Stimulated activated effector memory CD8-positive, alpha-beta T cell treated with anti-CD3 and anti-CD28 coated beads, Interleukin-12 subunit alpha, Interleukin-12 subunit beta, amount 100 ng/mL, for 72 hours (primary cell): ENCODE measurements around the gene SPATA19.

Experiments
- ATAC-seq: fragments of 150-1000 bp; cut with Tn5 transposase; 2 replicates; pipeline ENCODE4 v1.10.0; 2021
- DNase-seq, 2 donors: peaks; one replicate each; pipeline ENCODE4 v3.0.0; 2021 to 2022; ENCODE audit warnings: low spot score in 2 of 2
- H3K27ac Mint-ChIP-seq: one replicate; pipeline ENCODE4 v1.8.0; 2022; ENCODE audit warnings: mild to moderate bottlenecking, mixed read lengths
- H3K36me3 Mint-ChIP-seq: one replicate; pipeline ENCODE4 v1.8.0; 2022; ENCODE audit warnings: mild to moderate bottlenecking, mixed read lengths
- H3K4me1 Mint-ChIP-seq: one replicate; pipeline ENCODE4 v1.8.0; 2022; ENCODE audit warnings: mixed read lengths
- H3K4me3 Mint-ChIP-seq: one replicate; pipeline ENCODE4 v1.8.0; 2022; ENCODE audit warnings: mild to moderate bottlenecking, mixed read lengths
- H3K9me3 Mint-ChIP-seq: one replicate; pipeline ENCODE4 v1.8.0; 2022; ENCODE audit warnings: mixed read lengths

The SPATA19 gene

GRCh38 chr11:133829566-133829965, 15.7 kb downstream of the SPATA19 start:
- no peaks in the 10 kb centered on the region for H3K9me3 Mint-ChIP-seq
- peaks cover 16% of the 10 kb centered on the region for H3K36me3 Mint-ChIP-seq

GRCh38 chr11:133828871-133829270, 16.4 kb downstream of the SPATA19 start:
- H3K27ac Mint-ChIP-seq, result no peak overlapping the region
- H3K36me3 Mint-ChIP-seq, result peaks cover 14% of the 10 kb centered on the region
- ATAC-seq (no peak), DNase-seq (no peak)
- no peak overlapping the region for H3K4me3 Mint-ChIP-seq
- H3K4me1 Mint-ChIP-seq, result no peaks in the 10 kb centered on the region
- H3K9me3 Mint-ChIP-seq, result no peaks in the 10 kb centered on the region

More at GRCh38 chr11:133829566-133829965, 15.7 kb downstream of the SPATA19 start:
- no peak for DNase-seq
- Mint-ChIP-seq H3K4me1 (no peaks in the 10 kb centered on the region), H3K4me3 (no peak overlapping the region), H3K27ac (no peak overlapping the region)
- ATAC-seq, result no peak

- Mint-ChIP-seq H3K27ac (no peak overlapping the region), H3K4me1 (no peaks in the 10 kb centered on the region), H3K4me3 (no peak overlapping the region), H3K36me3 (peaks cover 6% of the 10 kb centered on the region), H3K9me3 (no peaks in the 10 kb centered on the region)
- ATAC-seq (no peak), DNase-seq (no peak)
Measured at GRCh38 chr11:133827556-133827955, 17.8 kb downstream of the SPATA19 start.

GRCh38 chr11:133826866-133827265, 18.4 kb downstream of the SPATA19 start:
- ATAC-seq (no peak), DNase-seq (no peak)

GRCh38 chr11:133825666-133826065, 19.6 kb downstream of the SPATA19 start:
- Mint-ChIP-seq H3K4me1 (no peaks in the 10 kb centered on the region), H3K27ac (no peak overlapping the region), H3K36me3 (no peaks in the 10 kb centered on the region), H3K9me3 (no peaks in the 10 kb centered on the region), H3K4me3 (no peak overlapping the region)
- DNase-seq, result no peak
- ATAC-seq, result no peak

More at GRCh38 chr11:133826866-133827265, 18.4 kb downstream of the SPATA19 start:
- no peaks in the 10 kb centered on the region for H3K4me1 Mint-ChIP-seq
- no peak overlapping the region for H3K4me3 Mint-ChIP-seq
- H3K9me3 Mint-ChIP-seq, result no peaks in the 10 kb centered on the region
- no peak overlapping the region for H3K27ac Mint-ChIP-seq
- no peaks in the 10 kb centered on the region for H3K36me3 Mint-ChIP-seq

- Mint-ChIP-seq H3K9me3 (no peaks in the 10 kb centered on the region), H3K27ac (no peak overlapping the region), H3K36me3 (no peaks in the 10 kb centered on the region), H3K4me1 (no peaks in the 10 kb centered on the region), H3K4me3 (no peak overlapping the region)
- DNase-seq (no peak), ATAC-seq (no peak)
Measured at GRCh38 chr11:133825156-133825555, 20.2 kb downstream of the SPATA19 start.

GRCh38 chr11:133824593-133824992, 20.7 kb downstream of the SPATA19 start:
- DNase-seq (no peak), ATAC-seq (no peak)
- Mint-ChIP-seq H3K36me3 (no peaks in the 10 kb centered on the region), H3K4me1 (no peaks in the 10 kb centered on the region), H3K27ac (no peak overlapping the region), H3K4me3 (no peak overlapping the region), H3K9me3 (no peaks in the 10 kb centered on the region)

GRCh38 chr11:133823614-133824013, 21.7 kb downstream of the SPATA19 start:
- Mint-ChIP-seq H3K4me3 (no peak overlapping the region), H3K9me3 (no peaks in the 10 kb centered on the region), H3K36me3 (no peaks in the 10 kb centered on the region), H3K27ac (no peak overlapping the region), H3K4me1 (no peaks in the 10 kb centered on the region)
- no peak for DNase-seq
- no peak for ATAC-seq

GRCh38 chr11:133823211-133823610, 22.1 kb downstream of the SPATA19 start:
- ATAC-seq (no peak), DNase-seq (no peak)
- no peak overlapping the region for H3K4me3 Mint-ChIP-seq
- H3K36me3 Mint-ChIP-seq, result no peaks in the 10 kb centered on the region
- no peak overlapping the region for H3K27ac Mint-ChIP-seq
- no peaks in the 10 kb centered on the region for H3K4me1 Mint-ChIP-seq
- H3K9me3 Mint-ChIP-seq, result no peaks in the 10 kb centered on the region

GRCh38 chr11:133821776-133822175, 23.5 kb downstream of the SPATA19 start:
- H3K27ac Mint-ChIP-seq, result no peak overlapping the region
- no peak overlapping the region for H3K4me3 Mint-ChIP-seq
- H3K4me1 Mint-ChIP-seq, result no peaks in the 10 kb centered on the region
- DNase-seq (no peak), ATAC-seq (peak; percentile 25)
- no peaks in the 10 kb centered on the region for H3K9me3 Mint-ChIP-seq
- no peaks in the 10 kb centered on the region for H3K36me3 Mint-ChIP-seq

- Mint-ChIP-seq H3K36me3 (no peaks in the 10 kb centered on the region), H3K4me1 (no peaks in the 10 kb centered on the region), H3K4me3 (no peak overlapping the region), H3K9me3 (no peaks in the 10 kb centered on the region), H3K27ac (no peak overlapping the region)
- DNase-seq (no peak), ATAC-seq (no peak)
Measured at GRCh38 chr11:133819746-133820315, 25.5 kb downstream of the SPATA19 start.

GRCh38 chr11:133819114-133819513, 26.2 kb downstream of the SPATA19 start:
- H3K4me1 Mint-ChIP-seq, result no peaks in the 10 kb centered on the region
- no peaks in the 10 kb centered on the region for H3K36me3 Mint-ChIP-seq
- no peak for ATAC-seq
- no peaks in the 10 kb centered on the region for H3K9me3 Mint-ChIP-seq
- no peak for DNase-seq
- H3K27ac Mint-ChIP-seq, result no peak overlapping the region
- no peak overlapping the region for H3K4me3 Mint-ChIP-seq

- no peak overlapping the region for H3K27ac Mint-ChIP-seq
- no peaks in the 10 kb centered on the region for H3K9me3 Mint-ChIP-seq
- no peaks in the 10 kb centered on the region for H3K36me3 Mint-ChIP-seq
- no peak for ATAC-seq
- H3K4me3 Mint-ChIP-seq, result no peak overlapping the region
- H3K4me1 Mint-ChIP-seq, result no peaks in the 10 kb centered on the region
- DNase-seq, result no peak
Measured at GRCh38 chr11:133818302-133818701, 27.0 kb downstream of the SPATA19 start.

- Mint-ChIP-seq H3K9me3 (no peaks in the 10 kb centered on the region), H3K36me3 (no peaks in the 10 kb centered on the region), H3K4me3 (no peak overlapping the region), H3K4me1 (no peaks in the 10 kb centered on the region), H3K27ac (no peak overlapping the region)
- ATAC-seq (no peak), DNase-seq (no peak)
Measured at GRCh38 chr11:133817449-133817848, 27.9 kb downstream of the SPATA19 start.

- Mint-ChIP-seq H3K36me3 (no peaks in the 10 kb centered on the region), H3K27ac (no peak overlapping the region), H3K4me1 (no peaks in the 10 kb centered on the region), H3K9me3 (no peaks in the 10 kb centered on the region), H3K4me3 (no peak overlapping the region)
- no peak for DNase-seq
- ATAC-seq, result no peak
Measured at GRCh38 chr11:133816146-133816870, 29.0 kb downstream of the SPATA19 start.

- H3K27ac Mint-ChIP-seq, result no peak overlapping the region
- H3K9me3 Mint-ChIP-seq, result no peaks in the 10 kb centered on the region
- no peak for ATAC-seq
- no peak overlapping the region for H3K4me3 Mint-ChIP-seq
- H3K36me3 Mint-ChIP-seq, result no peaks in the 10 kb centered on the region
- no peak for DNase-seq
- H3K4me1 Mint-ChIP-seq, result no peaks in the 10 kb centered on the region
Measured at GRCh38 chr11:133815636-133816035, 29.7 kb downstream of the SPATA19 start.
